GM12892 (cell line): ENCODE results near the gene FBLN2.

Experiments
- DNase-seq: peaks from one replicate; pipeline ENCODE4 v3.0.0; 2011; ENCODE audit not compliant: insufficient read length
- FAIRE-seq: peaks from 2 replicates; lab custom pipeline; 2011; peaks lifted over from hg19 to GRCh38; lab: Jason Lieb, UNC
- POLR2A ChIP-seq: IDR thresholded peaks from 2 replicates; pipeline ENCODE4 v1.6.1; 2011; ENCODE audit warnings: low read depth, low read length, control low read depth
- POLR2AphosphoS5 ChIP-seq: IDR thresholded peaks from 2 replicates; pipeline ENCODE4 v1.6.1; 2011; ENCODE audit warnings: low read depth, low read length, control low read depth
- TAF1 ChIP-seq: IDR thresholded peaks from 2 replicates; pipeline ENCODE4 v1.6.1; 2011; ENCODE audit warnings: low read depth, mild to moderate bottlenecking, control low read depth, low read length, borderline replicate concordance

FBLN2 gene

DNA sequence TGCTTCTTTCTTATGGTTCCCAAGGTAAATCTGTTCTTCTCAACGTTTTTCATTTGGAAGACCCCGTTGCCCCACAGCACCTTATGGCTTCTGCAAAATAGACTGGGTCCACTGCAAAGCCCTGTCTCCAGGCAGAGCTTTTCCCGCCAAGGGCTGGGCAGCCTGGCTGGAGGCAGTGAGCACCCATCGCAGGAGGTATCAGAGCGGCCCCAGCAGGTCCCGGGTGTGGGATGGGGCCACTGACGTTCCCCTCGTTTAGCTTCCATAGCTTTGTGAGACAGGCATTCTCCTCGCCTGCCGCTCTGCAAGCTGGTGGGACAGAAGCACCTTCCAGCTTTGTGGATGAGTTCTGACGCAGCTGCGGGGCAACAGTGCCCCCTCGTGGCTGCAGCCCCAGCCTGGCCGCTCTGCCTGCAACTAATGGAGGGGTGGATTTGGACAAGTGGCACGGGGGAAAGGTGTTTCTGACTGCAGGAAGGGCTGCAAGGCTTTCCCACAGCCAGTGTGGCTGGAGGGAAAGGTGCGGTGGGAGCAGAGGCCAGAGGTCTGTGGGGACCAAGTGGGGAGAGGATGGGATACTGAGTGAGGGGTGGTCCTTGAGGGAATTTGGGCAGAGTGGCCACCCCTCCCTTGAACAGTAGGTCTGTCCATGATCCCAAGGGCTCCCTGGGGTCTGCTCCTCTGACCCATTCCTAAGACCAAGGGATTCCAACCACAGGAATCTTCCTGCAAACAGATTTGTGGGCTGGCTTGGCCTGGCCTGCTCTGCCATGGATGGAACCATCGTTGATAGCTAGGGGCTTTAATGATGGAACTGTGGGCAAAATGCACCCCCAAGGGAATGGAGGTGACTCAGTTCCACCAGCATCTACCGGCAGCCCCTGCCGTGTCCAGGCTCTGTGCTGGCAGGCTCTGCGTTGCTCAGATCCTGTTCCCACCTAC is 99.4 kb downstream of the FBLN2 start:
- peak; percentile 85 for DNase-seq
- FAIRE-seq = peak; percentile 73
- TF ChIP-seq POLR2AphosphoS5 = no peak
- TF ChIP-seq POLR2A = no peak
- TF ChIP-seq TAF1 = no peak

DNA sequence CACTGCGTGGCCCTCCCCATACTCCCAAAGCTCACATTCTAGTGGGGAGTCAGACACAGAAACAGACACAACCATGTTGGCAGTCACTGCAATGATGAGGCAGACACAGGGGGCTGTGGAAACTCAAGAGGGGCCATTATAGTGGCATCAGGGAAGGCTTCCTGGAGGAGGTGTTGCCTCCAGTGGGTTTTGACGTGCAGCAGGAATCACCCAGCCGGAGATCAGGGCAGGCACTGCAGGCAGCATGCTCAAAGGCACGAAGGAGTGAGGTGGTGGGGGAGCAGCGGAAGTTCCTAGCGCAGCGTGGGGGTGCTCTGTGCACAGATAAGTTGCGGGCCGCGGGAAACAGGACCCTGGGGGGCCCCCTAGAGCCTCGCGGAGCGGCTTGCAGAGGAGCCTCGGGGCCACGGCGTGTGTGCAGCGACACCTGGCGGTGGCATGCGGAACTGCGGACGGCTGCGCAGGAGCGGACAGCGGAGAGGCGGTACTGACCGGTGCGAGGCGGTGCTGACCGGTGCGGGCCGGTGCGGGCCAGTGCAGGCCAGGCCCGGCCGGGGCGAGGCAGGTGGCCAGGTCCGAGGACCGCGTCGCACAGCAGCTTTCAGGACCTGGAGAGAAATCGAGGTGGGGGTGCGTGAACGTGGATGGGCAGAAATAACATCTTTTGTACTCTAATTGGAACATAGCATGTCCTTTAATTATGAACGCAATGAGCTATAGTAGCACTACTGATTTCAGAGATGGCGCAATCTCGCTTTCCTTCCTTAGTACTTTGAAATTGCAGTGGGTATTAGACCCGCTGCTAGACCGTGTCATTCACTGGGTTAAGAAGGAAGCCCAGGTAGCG is 101.5 kb downstream of the FBLN2 start:
- FAIRE-seq (no peak), DNase-seq (peak; percentile 81)
- TF ChIP-seq POLR2AphosphoS5 (no peak), POLR2A (no peak), TAF1 (no peak)

GRCh38 chr3:13651057-13651400 is 102.1 kb downstream of the FBLN2 start:
- FAIRE-seq = no peak
- no peak for DNase-seq
- no peak for TF ChIP-seq POLR2AphosphoS5
- TF ChIP-seq POLR2A = no peak
- no peak for TF ChIP-seq TAF1

GRCh38 chr3:13651775-13652428 is 103.0 kb downstream of the FBLN2 start:
- TF ChIP-seq POLR2AphosphoS5 = no peak
- TF ChIP-seq POLR2A = no peak
- no peak for TF ChIP-seq TAF1
- DNase-seq (no peak), FAIRE-seq (no peak)

GRCh38 chr3:13652728-13653127 is 103.8 kb downstream of the FBLN2 start:
- DNase-seq (no peak), FAIRE-seq (no peak)
- TF ChIP-seq POLR2A (no peak), POLR2AphosphoS5 (no peak), TAF1 (no peak)

DNA sequence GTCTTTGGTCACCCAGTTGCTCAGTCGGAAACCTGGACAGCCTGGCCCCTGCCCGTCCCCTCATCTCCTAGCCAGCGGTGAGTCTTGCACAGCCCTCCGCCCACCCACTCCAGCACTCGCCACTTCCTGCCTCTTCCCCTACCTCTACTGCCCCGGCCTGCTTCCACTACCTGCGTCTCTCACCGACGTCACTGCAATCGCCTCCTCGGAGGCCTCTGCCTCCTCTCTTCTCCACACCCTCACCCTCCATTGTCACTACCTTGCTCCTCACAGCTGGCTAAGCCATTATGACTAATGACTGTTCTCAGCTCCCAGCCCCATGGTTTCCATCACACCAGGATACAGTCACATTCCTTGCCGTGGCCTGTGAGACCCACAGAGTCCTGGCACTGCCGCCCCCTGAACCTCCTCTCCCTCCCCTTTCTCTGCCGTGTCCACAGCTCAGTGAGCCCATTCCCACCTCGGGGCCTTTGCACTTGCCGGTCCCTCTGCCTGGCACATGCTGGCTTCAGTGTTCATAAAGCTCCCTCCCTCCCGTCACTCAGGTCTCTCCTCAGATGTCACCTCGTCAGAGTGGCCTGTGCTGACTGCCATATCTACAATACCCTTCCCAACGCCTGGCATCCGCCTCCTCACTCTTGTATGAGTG is 104.8 kb downstream of the FBLN2 start:
- TF ChIP-seq POLR2AphosphoS5 (no peak), TAF1 (no peak), POLR2A (no peak)
- DNase-seq = no peak
- FAIRE-seq = no peak

GRCh38 chr3:13654330-13655060 is 105.6 kb downstream of the FBLN2 start:
- FAIRE-seq = no peak
- TF ChIP-seq TAF1 (no peak), POLR2AphosphoS5 (no peak), POLR2A (no peak)
- DNase-seq = no peak

GRCh38 chr3:13655061-13655913 is 106.4 kb downstream of the FBLN2 start:
- no peak for TF ChIP-seq POLR2A
- no peak for TF ChIP-seq POLR2AphosphoS5
- TF ChIP-seq TAF1 = no peak
- DNase-seq (no peak), FAIRE-seq (no peak)

- FAIRE-seq = no peak
- DNase-seq = no peak
- TF ChIP-seq TAF1 (no peak), POLR2A (no peak), POLR2AphosphoS5 (no peak)
Measured at GRCh38 chr3:13656584-13657301, 107.8 kb downstream of the FBLN2 start.
